ENCODE measurements around the gene KLHL34. TPM values are rescaled to one million over a fixed set of nuclear protein-coding genes. Genes with fewer than 3 reads are reported as not detected.

KLHL34 gene
- total and polyA plus RNA-seq, 2 of the 13 experiments (the other 11 are each of a cell fraction or from before 2014, with no cell fraction given), result not detected

DNA sequence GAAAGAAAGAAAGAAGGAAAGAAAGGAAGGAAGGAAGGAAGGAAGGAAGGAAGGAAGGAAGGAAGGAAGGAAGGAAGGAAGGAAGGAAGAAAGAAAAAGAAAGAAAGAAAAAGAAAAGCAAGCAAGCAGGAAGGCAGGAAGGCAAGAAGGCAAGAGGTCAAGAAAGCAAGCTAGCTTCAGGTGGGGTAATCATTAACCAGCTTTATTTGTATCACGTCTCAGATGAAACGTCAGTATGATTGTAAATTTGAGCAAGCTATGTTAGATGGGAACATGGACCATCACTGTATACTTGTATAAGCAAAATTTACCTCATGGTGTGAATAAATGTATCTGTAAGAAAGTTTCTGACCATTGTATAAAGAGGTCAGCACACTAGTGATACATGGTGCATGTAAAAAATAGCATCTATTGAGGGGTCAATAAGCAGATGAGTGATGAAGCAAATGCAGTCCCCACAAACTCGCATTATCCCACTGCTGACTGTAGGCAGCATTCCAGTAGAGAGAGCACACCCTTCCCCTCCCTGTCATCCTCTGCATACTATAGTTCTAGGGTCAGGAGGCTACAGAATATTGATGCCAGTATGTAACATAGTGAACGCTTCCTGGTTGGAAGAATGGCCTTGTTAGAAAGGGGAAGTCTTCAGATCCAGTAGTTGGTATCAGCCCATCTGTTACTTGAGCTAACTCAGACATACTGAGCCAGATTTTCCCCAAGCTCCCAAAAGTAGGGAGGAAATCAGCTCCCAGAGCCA, 16.5 kb upstream of the KLHL34 start:
- no TSS peak for BruUV-seq (replicated peaks)
- Histone ChIP-seq H3K4me2 (ENCODE audit: low read depth, low read length) (no peak overlapping the region), H3K27ac (ENCODE audit: extremely low read length, insufficient read depth, low read length) (no peak overlapping the region), H3K9me3 (ENCODE audit: low read length) (no peaks in the 10 kb centered on the region), H3K79me2 (ENCODE audit: insufficient read depth, low read length) (no peaks in the 10 kb centered on the region), H3K27me3 (ENCODE audit: control insufficient read depth in 1 of 2, insufficient read depth in 2 of 2, low read length in 2 of 2) (no peaks in the 10 kb centered on the region), H3K4me1 (ENCODE audit: insufficient read depth, low read length) (no peaks in the 10 kb centered on the region), H3K9ac (ENCODE audit: insufficient read depth, low read depth, low read length) (no peak overlapping the region), H4K20me1 (ENCODE audit: insufficient read depth, low read length) (no peaks in the 10 kb centered on the region), H3K36me3 (replicated peaks in 1 of 2; ENCODE audit: control insufficient read depth in 1 of 2, insufficient read depth in 2 of 2, low read length in 2 of 2) (no peaks in the 10 kb centered on the region), H2AFZ (ENCODE audit: low read length) (no peak overlapping the region), H3K4me3 (replicated peaks in 1 of 3; ENCODE audit: insufficient read depth in 1 of 3, low read depth in 2 of 3, low read length in 3 of 3) (no peak overlapping the region)
- intact Hi-C loops (cut with micrococcal nuclease; ENCODE audit: unreplicated experiment), result no loop called here
- CTCF ChIA-PET (ENCODE audit: low intra/inter-chr PET ratio, low total read pairs), result no interaction called here
- POLR2A ChIA-PET, result no interaction called here
- 0% methylated on average over 2 of the region's 4 CpGs for WGBS (ENCODE audit: low lambda C conversion rate)
- DNase-seq (ENCODE audit: low spot score), result no peak
- in situ Hi-C loops (cut with HindIII; ENCODE audit: extremely low pct_ligation_motif_present, low pct_unique_long_range_greater_than_20kb), result no loop called here
- TF ChIP-seq EHMT2 (IDR thresholded peaks at IDR 0.05; ENCODE audit: borderline replicate concordance, low read depth, low read length) (no peak), ARID2 (CRISPR knock-in tag; IDR thresholded peaks at IDR 0.05; ENCODE audit: borderline replicate concordance) (no peak), ZSCAN25 (CRISPR knock-in tag; IDR thresholded peaks at IDR 0.05) (no peak), ZNF781 (CRISPR knock-in tag; IDR thresholded peaks at IDR 0.05; ENCODE audit: borderline replicate concordance, not compliant biosample characterization) (no peak), GZF1 (CRISPR knock-in tag; IDR thresholded peaks at IDR 0.05) (no peak), NFATC3 (CRISPR knock-in tag; IDR thresholded peaks at IDR 0.05) (no peak), NCOA1 (CRISPR knock-in tag; IDR thresholded peaks at IDR 0.05) (no peak), HDAC6 (IDR thresholded peaks at IDR 0.05; ENCODE audit: low read depth, low read length) (no peak), TCF7 (IDR thresholded peaks at IDR 0.05; ENCODE audit: low read depth) (no peak), SNAI1 (CRISPR knock-in tag; IDR thresholded peaks at IDR 0.05; ENCODE audit: borderline replicate concordance) (no peak), MIXL1 (CRISPR knock-in tag; IDR thresholded peaks at IDR 0.05) (no peak), ZNF337 (CRISPR knock-in tag; IDR thresholded peaks at IDR 0.05; ENCODE audit: borderline replicate concordance, low read depth) (no peak), ZZZ3 (CRISPR knock-in tag; IDR thresholded peaks at IDR 0.05; ENCODE audit: borderline replicate concordance) (no peak), SSRP1 (CRISPR knock-in tag; IDR thresholded peaks at IDR 0.05) (no peak), SRSF4 (IDR thresholded peaks at IDR 0.05; ENCODE audit: low read depth, low read length, poor library complexity, severe bottlenecking) (no peak), SMAD3 (CRISPR knock-in tag; IDR thresholded peaks at IDR 0.05) (no peak)
- no peak for ATAC-seq
- no peak for FAIRE-seq

All from HepG2 (cell line).